HG03558 (cell line): ENCODE results near the gene ZNF862.
"Not testable (repeated sequence)": the region's sequence is repeated elsewhere in the genome, so short reads cannot be mapped to it uniquely, and the experiment has no call there.

ENCODE experiments used
- ATAC-seq: cut with Tn5 transposase; IDR thresholded peaks from one replicate; pipeline ENCODE4 v1.9.1; 2021; ENCODE audit warnings: moderate number of reproducible peaks; ENCODE audit not compliant: unreplicated experiment; ENCODE audit errors: extremely low read depth

ZNF862 gene

GRCh38 chr7:149823631-149824199 lies 14.5 kb upstream of the ZNF862 start:
- ATAC-seq: no peak

DNA sequence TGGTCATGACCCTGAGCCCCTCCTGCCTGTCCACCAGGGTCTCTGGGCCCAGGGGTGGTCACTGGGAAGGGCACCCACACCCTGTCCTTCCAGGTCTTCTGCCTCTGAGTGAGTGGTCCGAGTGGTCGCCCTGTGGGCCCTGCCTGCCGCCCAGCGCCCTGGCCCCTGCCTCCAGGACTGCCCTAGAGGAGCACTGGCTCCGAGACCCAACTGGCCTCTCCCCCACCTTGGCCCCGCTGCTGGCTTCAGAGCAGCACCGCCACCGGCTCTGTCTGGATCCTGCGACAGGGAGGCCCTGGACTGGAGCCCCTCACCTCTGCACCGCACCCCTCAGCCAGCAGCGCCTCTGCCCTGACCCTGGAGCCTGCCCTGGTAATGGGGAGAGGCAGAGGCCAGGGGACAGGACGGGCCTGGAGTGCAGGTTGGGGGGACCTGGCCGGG lies 13.9 kb upstream of the ZNF862 start:
- ATAC-seq: no peak

DNA sequence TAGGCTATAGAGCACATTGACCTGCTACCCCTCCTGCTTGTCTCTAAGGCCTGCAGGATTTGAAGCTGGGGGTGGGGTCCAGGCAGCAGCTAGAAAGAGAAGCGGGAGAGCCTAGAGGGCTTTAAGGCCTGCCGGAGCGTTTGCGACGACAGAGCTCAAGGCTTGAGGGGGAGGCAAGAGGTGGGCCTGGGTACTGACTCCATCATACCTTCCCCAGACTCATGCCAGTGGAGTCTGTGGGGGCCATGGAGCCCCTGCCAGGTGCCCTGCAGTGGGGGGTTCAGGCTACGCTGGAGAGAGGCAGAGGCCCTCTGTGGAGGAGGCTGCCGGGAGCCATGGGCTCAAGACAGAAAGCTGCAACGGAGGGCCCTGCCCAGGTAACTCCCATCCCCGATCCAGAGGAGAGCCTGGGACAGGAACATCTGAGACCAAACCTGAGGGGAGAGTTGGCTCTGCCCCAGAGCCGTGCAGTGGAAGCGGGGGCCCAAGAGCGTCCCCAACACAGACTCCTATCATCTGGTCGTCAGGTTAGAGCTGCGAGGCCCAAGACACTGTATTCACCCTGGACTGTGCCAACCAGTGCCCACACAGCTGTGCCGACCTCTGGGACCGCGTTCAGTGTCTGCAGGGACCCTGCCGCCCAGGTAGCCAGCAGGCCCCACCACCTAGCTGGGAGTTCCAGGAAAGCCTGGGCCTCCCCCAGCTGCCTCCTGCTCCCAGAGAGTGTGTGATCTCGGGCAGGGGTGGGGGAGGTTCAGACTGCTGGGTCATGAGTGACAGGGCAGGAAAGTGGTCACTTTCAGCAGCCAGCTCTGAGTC lies 13.2 kb upstream of the ZNF862 start:
- no peak for ATAC-seq

GRCh38 chr7:149825567-149826343 lies 12.4 kb upstream of the ZNF862 start:
- ATAC-seq: no peak

DNA sequence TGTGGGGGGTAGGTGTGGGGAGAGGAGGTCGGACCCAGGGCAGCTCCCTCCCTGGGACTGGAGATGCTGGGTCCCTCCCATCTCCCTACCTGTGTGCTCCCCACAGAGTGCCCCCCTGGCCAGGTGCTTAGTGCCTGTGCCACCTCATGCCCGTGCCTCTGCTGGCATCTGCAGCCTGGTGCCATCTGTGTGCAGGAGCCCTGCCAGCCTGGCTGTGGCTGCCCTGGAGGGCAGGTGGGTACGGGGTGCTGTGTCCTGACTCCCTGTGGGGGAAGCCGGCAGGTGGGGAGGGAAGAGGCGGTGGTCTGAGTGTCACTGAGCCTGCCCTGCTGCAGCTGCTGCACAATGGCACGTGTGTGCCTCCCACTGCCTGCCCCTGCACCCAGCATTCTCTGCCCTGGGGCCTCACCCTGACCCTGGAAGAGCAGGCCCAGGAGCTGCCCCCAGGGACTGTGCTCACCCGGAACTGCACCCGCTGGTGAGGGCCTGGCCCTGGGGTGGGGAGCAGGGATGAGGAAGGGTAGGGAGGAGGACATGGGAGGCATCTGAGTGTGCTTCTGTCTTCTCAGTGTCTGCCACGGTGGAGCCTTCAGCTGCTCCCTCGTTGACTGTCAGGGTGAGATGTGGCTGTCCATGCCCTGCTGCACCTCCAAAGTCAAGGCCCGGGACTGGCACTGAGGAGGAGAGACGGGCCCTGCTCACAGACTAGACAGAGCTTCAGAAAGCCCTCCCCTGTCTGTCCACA lies 11.7 kb upstream of the ZNF862 start:
- ATAC-seq: no peak

- no peak for ATAC-seq
Observed at GRCh38 chr7:149827089-149827981, 10.8 kb upstream of the ZNF862 start.

GRCh38 chr7:149828357-149829309 lies 9.5 kb upstream of the ZNF862 start:
- ATAC-seq: no peak

GRCh38 chr7:149830527-149830926 lies 7.6 kb upstream of the ZNF862 start:
- not testable (repeated sequence) for ATAC-seq

DNA sequence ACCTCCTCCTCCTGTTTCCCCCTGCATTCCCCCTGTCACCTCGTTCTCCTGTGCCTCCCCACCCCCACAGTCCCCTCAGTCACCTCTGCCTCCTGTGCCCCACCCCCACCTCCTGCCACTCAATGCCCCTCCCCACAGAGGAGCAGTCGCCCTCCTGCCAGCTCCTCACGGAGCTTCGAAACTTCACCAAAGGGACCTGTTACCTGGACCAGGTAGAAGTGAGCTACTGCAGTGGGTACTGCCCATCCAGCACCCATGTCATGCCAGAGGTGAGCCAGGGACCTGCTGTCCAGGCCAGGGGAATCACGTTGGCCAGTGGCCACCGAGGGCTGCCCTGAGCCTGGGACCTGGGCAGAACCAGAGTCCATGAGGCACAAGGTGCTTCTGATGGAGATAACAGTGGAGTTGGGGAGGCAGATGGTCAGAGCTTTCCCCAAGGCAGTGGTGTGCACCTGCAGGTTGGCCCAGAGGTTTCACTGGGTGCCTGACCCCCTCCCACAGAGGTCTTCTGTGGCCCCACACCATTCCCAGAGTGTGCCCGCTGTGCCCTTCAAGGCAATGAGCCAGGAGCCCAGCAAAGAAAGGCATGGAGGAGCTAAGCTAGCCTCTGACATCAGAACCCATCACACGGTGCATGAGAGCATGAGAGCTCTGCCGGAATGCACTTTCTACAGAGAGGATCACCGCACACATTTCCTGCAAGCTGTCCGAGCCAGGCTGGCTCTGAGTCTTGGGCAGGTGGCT lies 7.0 kb upstream of the ZNF862 start:
- ATAC-seq: no peak

DNA sequence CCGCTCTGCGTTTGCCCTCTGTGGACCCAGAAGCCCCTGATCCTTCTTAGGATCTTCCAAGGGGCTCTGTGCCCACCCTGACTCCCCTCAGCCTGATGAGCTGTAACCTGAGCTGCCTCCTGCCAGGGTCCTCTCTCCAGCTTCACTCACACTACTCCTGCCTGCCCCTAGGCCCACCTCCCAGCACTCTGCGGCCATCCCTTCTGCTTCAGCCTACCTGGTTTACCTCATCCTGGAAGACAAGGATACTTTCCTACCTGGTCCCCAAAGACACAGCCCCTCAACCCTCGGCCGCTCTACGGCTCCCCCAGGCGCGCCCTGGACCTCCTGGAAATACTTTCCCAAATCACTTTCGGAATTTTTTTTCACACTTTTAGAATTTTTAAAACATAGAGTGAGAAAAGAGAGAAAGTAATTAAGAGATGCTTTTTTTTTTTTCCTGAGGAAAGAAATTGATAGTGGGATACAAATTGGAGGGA lies 6.4 kb upstream of the ZNF862 start:
- no peak for ATAC-seq

- no peak for ATAC-seq
Observed at GRCh38 chr7:149832332-149833041, 5.7 kb upstream of the ZNF862 start.

- no peak for ATAC-seq
Observed at GRCh38 chr7:149833495-149834130, 4.6 kb upstream of the ZNF862 start.

GRCh38 chr7:149834601-149835000 lies 3.6 kb upstream of the ZNF862 start:
- no peak for ATAC-seq

DNA sequence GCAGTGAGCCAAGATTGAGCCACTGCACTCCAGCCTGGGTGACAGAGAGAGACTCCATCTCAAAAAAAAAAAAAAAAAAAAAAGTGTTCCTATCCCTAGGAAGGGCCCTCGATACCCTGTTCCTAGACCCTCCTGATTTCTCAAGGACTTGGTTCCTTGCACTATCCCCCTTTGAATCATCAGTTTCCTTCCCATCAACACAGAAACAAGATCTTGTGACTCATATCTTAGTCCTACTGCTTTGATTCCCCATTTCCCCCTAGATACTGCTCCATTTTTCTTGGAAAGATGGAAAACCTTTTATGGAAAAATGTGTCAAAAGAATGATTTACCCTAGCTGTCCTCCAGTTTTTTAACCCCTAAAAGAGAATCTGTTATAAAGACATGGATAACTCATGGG lies 1.7 kb upstream of the ZNF862 start:
- ATAC-seq: no peak

- no peak for ATAC-seq
Observed at GRCh38 chr7:149837564-149838223, 481 bp upstream of the ZNF862 start.

- ATAC-seq: no peak
Observed at GRCh38 chr7:149838992-149839408, 825 bp downstream of the ZNF862 start.
